H9 (cell line): ENCODE measurements around the gene SLC38A9. TPM values are rescaled to one million over a fixed set of nuclear protein-coding genes. Genes with fewer than 3 reads are reported as not detected.

Experiments
- DNase-seq: peaks from one replicate; pipeline ENCODE4 v3.0.0-alpha.2; 2017
- H2AFZ ChIP-seq: one replicate; pipeline ENCODE4 v1.6.1; 2013; ENCODE audit warnings: mild to moderate bottlenecking, low read length, control low read depth, moderate library complexity
- H2AK5ac ChIP-seq: 2 replicates; pipeline ENCODE4 v1.6.1; 2013; ENCODE audit warnings: low read length, control low read depth, mixed read lengths; ENCODE audit not compliant: insufficient read length
- H2BK120ac ChIP-seq: one replicate; pipeline ENCODE4 v1.6.1; 2013; ENCODE audit warnings: low read depth, mild to moderate bottlenecking, low read length, control low read depth, inconsistent platforms; ENCODE audit not compliant: poor library complexity, severe bottlenecking
- H2BK12ac ChIP-seq: 2 replicates; pipeline ENCODE4 v1.6.1; 2013; ENCODE audit warnings: low read length, control low read depth, mixed read lengths, low read depth; ENCODE audit not compliant: insufficient read length
- H2BK15ac ChIP-seq: 2 replicates; pipeline ENCODE4 v1.6.1; 2013; ENCODE audit warnings: low read depth, low read length, control low read depth
- H2BK20ac ChIP-seq: one replicate; pipeline ENCODE4 v1.6.1; 2013; ENCODE audit warnings: low read depth, mild to moderate bottlenecking, low read length, control low read depth, inconsistent platforms; ENCODE audit not compliant: poor library complexity, severe bottlenecking
- H2BK5ac ChIP-seq: 2 replicates; pipeline ENCODE4 v1.6.1; 2013; ENCODE audit warnings: low read length, control low read depth, mixed read lengths; ENCODE audit not compliant: insufficient read length
- H3K14ac ChIP-seq: 2 replicates; pipeline ENCODE4 v1.6.1; 2013; ENCODE audit warnings: low read length, control low read depth; ENCODE audit not compliant: insufficient read depth
- H3K18ac ChIP-seq: 2 replicates; pipeline ENCODE4 v1.6.1; 2013; ENCODE audit warnings: low read depth, mild to moderate bottlenecking, mixed read lengths, low read length, control low read depth; ENCODE audit not compliant: insufficient read length
- H3K23ac ChIP-seq: 2 replicates; pipeline ENCODE4 v1.6.1; 2013; ENCODE audit warnings: low read length, control low read depth, mixed read lengths, low read depth; ENCODE audit not compliant: insufficient read length
- H3K23me2 ChIP-seq: 2 replicates; pipeline ENCODE4 v1.6.1; 2013; ENCODE audit warnings: low read depth, mild to moderate bottlenecking, mixed read lengths, low read length, control low read depth; ENCODE audit not compliant: insufficient read length, poor library complexity, severe bottlenecking
- H3K27ac ChIP-seq: 2 replicates; pipeline ENCODE4 v1.5.1; 2013; ENCODE audit warnings: low read length, control low read depth, mixed read lengths, low read depth; ENCODE audit not compliant: insufficient read length
- H3K27me3 ChIP-seq: 2 replicates; pipeline ENCODE4 v1.6.1; 2013; ENCODE audit warnings: low read length, control low read depth, inconsistent platforms; ENCODE audit not compliant: insufficient read depth
- H3K4ac ChIP-seq: 2 replicates; pipeline ENCODE4 v1.6.1; 2013; ENCODE audit warnings: low read depth, mild to moderate bottlenecking, control low read depth, inconsistent platforms, low read length, moderate library complexity
- H3K4me1 ChIP-seq: 2 replicates; pipeline ENCODE4 v1.6.1; 2013; ENCODE audit warnings: low read length, control low read depth, inconsistent platforms; ENCODE audit not compliant: insufficient read depth
- H3K4me2 ChIP-seq: 2 replicates; pipeline ENCODE4 v1.6.1; 2013; ENCODE audit warnings: low read length, control low read depth, mixed read lengths; ENCODE audit not compliant: insufficient read length, insufficient read depth
- H3K56ac ChIP-seq: 2 replicates; pipeline ENCODE4 v1.6.1; 2013; ENCODE audit warnings: low read depth, mild to moderate bottlenecking, mixed read lengths, low read length, control low read depth; ENCODE audit not compliant: insufficient read length
- H3K79me1 ChIP-seq: 2 replicates; pipeline ENCODE4 v1.6.1; 2013; ENCODE audit warnings: low read depth, mild to moderate bottlenecking, moderate library complexity, low read length, control low read depth, inconsistent platforms; ENCODE audit not compliant: insufficient read depth, poor library complexity, severe bottlenecking
- H3K79me2 ChIP-seq: 2 replicates; pipeline ENCODE4 v1.6.1; 2013; ENCODE audit warnings: low read length, control low read depth, inconsistent platforms; ENCODE audit not compliant: insufficient read depth
- H3K9ac ChIP-seq: 2 replicates; pipeline ENCODE4 v1.6.1; 2013; ENCODE audit warnings: low read length, control low read depth, mixed read lengths; ENCODE audit not compliant: insufficient read length; ENCODE audit errors: extremely low read depth
- H3K9me3 ChIP-seq: one replicate; pipeline ENCODE4 v1.6.1; 2013; ENCODE audit warnings: low read depth, low read length, inconsistent platforms; ENCODE audit not compliant: control insufficient read depth
- H3T11ph ChIP-seq: one replicate; pipeline ENCODE4 v1.6.1; 2013; ENCODE audit warnings: mild to moderate bottlenecking, low read length, control low read depth, inconsistent platforms
- H4K20me1 ChIP-seq: one replicate; pipeline ENCODE4 v1.6.1; 2013; ENCODE audit not compliant: control insufficient read depth, insufficient read length, insufficient read depth
- H4K5ac ChIP-seq: 2 replicates; pipeline ENCODE4 v1.6.1; 2013; ENCODE audit warnings: low read depth, mild to moderate bottlenecking, mixed read lengths, low read length, control low read depth; ENCODE audit not compliant: insufficient read length
- H4K8ac ChIP-seq: replicated peaks from 2 replicates; pipeline ENCODE4 v1.6.1; 2013; ENCODE audit warnings: low read length, control low read depth, mixed read lengths, low read depth; ENCODE audit not compliant: insufficient read length
- H4K91ac ChIP-seq: 2 replicates; pipeline ENCODE4 v1.6.1; 2013; ENCODE audit warnings: low read depth, mild to moderate bottlenecking, moderate library complexity, mixed read lengths, low read length, control low read depth; ENCODE audit not compliant: insufficient read length
- H3K27ac Mint-ChIP-seq, 3 experiments: 2 replicates in 2 of 3; 3 replicates in 1 of 3; pipeline ENCODE4 v1.8.0; 2020 to 2021; ENCODE audit warnings: mixed read lengths in 3 of 3, mild to moderate bottlenecking in 1 of 3, moderate library complexity in 1 of 3
- H3K27me3 Mint-ChIP-seq: 2 replicates; pipeline ENCODE4 v1.8.0; 2021; ENCODE audit warnings: low read depth, mild to moderate bottlenecking, moderate library complexity, mixed read lengths
- H3K36me3 Mint-ChIP-seq, 3 experiments: 2 replicates in 2 of 3; 3 replicates in 1 of 3; pipeline ENCODE4 v1.8.0; 2020 to 2021; ENCODE audit warnings: low read depth in 3 of 3, mixed read lengths in 3 of 3; ENCODE audit not compliant: insufficient read depth in 1 of 3
- H3K4me1 Mint-ChIP-seq, 2 experiments: 2 replicates each; pipeline ENCODE4 v1.8.0; 2020; ENCODE audit warnings: mixed read lengths in 2 of 2
- H3K4me3 Mint-ChIP-seq, 2 experiments: 2 replicates in 1 of 2; 3 replicates in 1 of 2; pipeline ENCODE4 v1.8.0; 2020 to 2021; ENCODE audit warnings: mild to moderate bottlenecking in 2 of 2, mixed read lengths in 2 of 2, moderate library complexity in 1 of 2
- H3K9me3 Mint-ChIP-seq, 2 experiments: 2 replicates in 1 of 2; 3 replicates in 1 of 2; pipeline ENCODE4 v1.8.0; 2020; ENCODE audit warnings: mild to moderate bottlenecking in 2 of 2, mixed read lengths in 2 of 2, moderate library complexity in 1 of 2
- CTCF ChIP-seq: fragments of 200-600 bp; sonication (generic); conservative IDR thresholded peaks from 3 replicates; pipeline ENCODE4 v1.8.0; 2021; ENCODE audit warnings: antibody characterized with exemption, mild to moderate bottlenecking
- WGBS: extraction: QIAGEN DNeasy Blood & Tissue Kit; methylation state at CpG from one replicate; pipeline ENCODE4 v1.1.7; 2013; ENCODE audit warnings: missing lambda C conversion rate, low lambda C conversion rate, mixed read lengths; ENCODE audit not compliant: insufficient read length; ENCODE audit errors: extremely low coverage; 5-methylcytosine and 5-hydroxymethylcytosine counted together
- total RNA-seq: library from RNA; stranded (reverse); gene quantifications from 2 replicates; pipeline ENCODE4 v1.2.1, GENCODE V29; 2021

Gene SLC38A9
- total RNA-seq, 1 experiment from 2014 or later: 48.5 TPM

- H4K8ac ChIP-seq: no peak overlapping the region
- H3K27me3 ChIP-seq: no peaks in the 10 kb centered on the region
- H3K27me3 Mint-ChIP-seq: no peaks in the 10 kb centered on the region
- no peaks in the 10 kb centered on the region; the same call in 1 of the 2 replicates for H3K4me1 ChIP-seq
- no peak overlapping the region for H3K9ac ChIP-seq
- H3K27ac Mint-ChIP-seq: no peak overlapping the region
- no peak overlapping the region for H3K14ac ChIP-seq
- no peaks in the 10 kb centered on the region for H3K9me3 ChIP-seq
- H2AK5ac ChIP-seq: no peak overlapping the region
- no peak overlapping the region for H3K27ac ChIP-seq
- DNase-seq: no peak
- no peaks in the 10 kb centered on the region for H4K20me1 ChIP-seq
- H2BK12ac ChIP-seq: no peak overlapping the region
- peaks cover 0 to 4% (median 3%) of the 10 kb centered on the region in 3 experiments; a peak in 4 of 7 replicates for H3K36me3 Mint-ChIP-seq
- no peaks in the 10 kb centered on the region for H3K9me3 Mint-ChIP-seq
- no peaks in the 10 kb centered on the region for H3K79me2 ChIP-seq
- H2BK15ac ChIP-seq: no peak overlapping the region
- H2BK5ac ChIP-seq: no peak overlapping the region
- no peak overlapping the region for H3K4me2 ChIP-seq
- H3T11ph ChIP-seq: no peak overlapping the region
- H3K23me2 ChIP-seq: no peaks in the 10 kb centered on the region
- WGBS: no CpG with 5 or more reads among the region's 4 CpGs
- H3K23ac ChIP-seq: no peak overlapping the region
- H3K4me1 Mint-ChIP-seq: peaks cover 33 to 42% of the 10 kb centered on the region in 2 experiments
- no peak overlapping the region for H3K18ac ChIP-seq
- H2BK20ac ChIP-seq: no peak overlapping the region
- no peak overlapping the region for H3K4ac ChIP-seq
- H3K79me1 ChIP-seq: no peaks in the 10 kb centered on the region
- H2BK120ac ChIP-seq: no peak overlapping the region
- no peak for TF ChIP-seq CTCF
- H2AFZ ChIP-seq: no peak overlapping the region
- H4K91ac ChIP-seq: no peak overlapping the region
- H3K56ac ChIP-seq: no peak overlapping the region
- no peak overlapping the region for H4K5ac ChIP-seq
- H3K4me3 Mint-ChIP-seq: no peak overlapping the region
Measured at GRCh38 chr5:55620766-55621160, 91.4 kb downstream of the SLC38A9 start.
